Effector CD4-positive, alpha-beta T cell (primary cell): ENCODE measurements around the gene RAVER2.
A peak's percentile ranks its signal among the peaks of the same experiment; 100 is the strongest.
"Not testable (repeated sequence)": the region's sequence is repeated elsewhere in the genome, so short reads cannot be mapped to it uniquely, and the experiment has no call there.

Experiments used
- DNase-seq: peaks from one replicate; pipeline ENCODE4 v3.0.0-alpha.2; 2020

The RAVER2 gene

GRCh38 chr1:64820572-64820971 lies 75.7 kb downstream of the RAVER2 start:
- DNase-seq: not testable (repeated sequence)

- DNase-seq: no peak
Measured at GRCh38 chr1:64822621-64823020, 77.7 kb downstream of the RAVER2 start.

- peak; percentile 51 for DNase-seq
Measured at GRCh38 chr1:64823691-64824476, 79.0 kb downstream of the RAVER2 start.

- DNase-seq: no peak
Measured at GRCh38 chr1:64826991-64827390, 82.1 kb downstream of the RAVER2 start.

- no peak for DNase-seq
Measured at GRCh38 chr1:64828829-64829228, 84.0 kb downstream of the RAVER2 start.

GRCh38 chr1:64829411-64830029 lies 84.6 kb downstream of the RAVER2 start:
- DNase-seq: no peak

- DNase-seq: no peak
Measured at GRCh38 chr1:64830030-64830651, 85.3 kb downstream of the RAVER2 start.

GRCh38 chr1:64834734-64835133 lies 89.9 kb downstream of the RAVER2 start:
- DNase-seq: no peak

- DNase-seq: no peak
Measured at GRCh38 chr1:64836802-64837201, 91.9 kb downstream of the RAVER2 start.

GRCh38 chr1:64838486-64838885 lies 93.6 kb downstream of the RAVER2 start:
- no peak for DNase-seq

- DNase-seq: no peak
Measured at GRCh38 chr1:64839261-64839660, 94.4 kb downstream of the RAVER2 start.

GRCh38 chr1:64839732-64840405 lies 95.0 kb downstream of the RAVER2 start:
- DNase-seq: no peak

- no peak for DNase-seq
Measured at GRCh38 chr1:64841330-64842065, 96.6 kb downstream of the RAVER2 start.

GRCh38 chr1:64842224-64842623 lies 97.3 kb downstream of the RAVER2 start:
- DNase-seq: no peak

GRCh38 chr1:64843675-64844074 lies 98.8 kb downstream of the RAVER2 start:
- no peak for DNase-seq

- DNase-seq: no peak
Measured at GRCh38 chr1:64844175-64844574, 99.3 kb downstream of the RAVER2 start.

- DNase-seq: no peak
Measured at GRCh38 chr1:64844609-64845008, 99.7 kb downstream of the RAVER2 start.

GRCh38 chr1:64845831-64846425 lies 101.1 kb downstream of the RAVER2 start:
- DNase-seq: no peak

GRCh38 chr1:64846573-64847430 lies 101.9 kb downstream of the RAVER2 start:
- no peak for DNase-seq

- DNase-seq: no peak
Measured at GRCh38 chr1:64847666-64848065, 102.8 kb downstream of the RAVER2 start.

GRCh38 chr1:64848136-64848535 lies 103.3 kb downstream of the RAVER2 start:
- no peak for DNase-seq
